Mucosa of stomach (tissue), 1 donor: ENCODE data around the gene OR4D11.

ENCODE experiments used
- H3K27me3 ChIP-seq: one replicate; pipeline ENCODE4 v1.7.0; 2013; ENCODE audit warnings: mild to moderate bottlenecking, low read length; ENCODE audit not compliant: control insufficient read depth, insufficient read depth
- H3K36me3 ChIP-seq: one replicate; pipeline ENCODE4 v1.7.0; 2013; ENCODE audit warnings: low read length; ENCODE audit not compliant: control insufficient read depth, insufficient read depth
- H3K4me1 ChIP-seq: one replicate; pipeline ENCODE4 v1.7.0; 2013; ENCODE audit warnings: mild to moderate bottlenecking, low read length; ENCODE audit not compliant: control insufficient read depth, insufficient read depth
- H3K4me3 ChIP-seq: one replicate; pipeline ENCODE4 v1.7.0; 2013; ENCODE audit warnings: low read length
- H3K9ac ChIP-seq: one replicate; pipeline ENCODE4 v1.7.0; 2013; ENCODE audit warnings: mild to moderate bottlenecking, low read length, moderate library complexity
- H3K9me3 ChIP-seq: one replicate; pipeline ENCODE4 v1.7.0; 2013; ENCODE audit warnings: mild to moderate bottlenecking, low read length, moderate library complexity; ENCODE audit not compliant: control insufficient read depth
- donor health status: Pancreatic carcinoma.

Gene OR4D11

GRCh38 chr11:59550842-59551658 is 47.7 kb downstream of the OR4D11 start:
- Histone ChIP-seq H3K27me3 (no peaks in the 10 kb centered on the region), H3K4me1 (peaks cover 12% of the 10 kb centered on the region), H3K4me3 (peak overlapping the region; percentile 34), H3K36me3 (no peaks in the 10 kb centered on the region), H3K9ac (peak overlapping the region; percentile 42), H3K9me3 (no peaks in the 10 kb centered on the region)

DNA sequence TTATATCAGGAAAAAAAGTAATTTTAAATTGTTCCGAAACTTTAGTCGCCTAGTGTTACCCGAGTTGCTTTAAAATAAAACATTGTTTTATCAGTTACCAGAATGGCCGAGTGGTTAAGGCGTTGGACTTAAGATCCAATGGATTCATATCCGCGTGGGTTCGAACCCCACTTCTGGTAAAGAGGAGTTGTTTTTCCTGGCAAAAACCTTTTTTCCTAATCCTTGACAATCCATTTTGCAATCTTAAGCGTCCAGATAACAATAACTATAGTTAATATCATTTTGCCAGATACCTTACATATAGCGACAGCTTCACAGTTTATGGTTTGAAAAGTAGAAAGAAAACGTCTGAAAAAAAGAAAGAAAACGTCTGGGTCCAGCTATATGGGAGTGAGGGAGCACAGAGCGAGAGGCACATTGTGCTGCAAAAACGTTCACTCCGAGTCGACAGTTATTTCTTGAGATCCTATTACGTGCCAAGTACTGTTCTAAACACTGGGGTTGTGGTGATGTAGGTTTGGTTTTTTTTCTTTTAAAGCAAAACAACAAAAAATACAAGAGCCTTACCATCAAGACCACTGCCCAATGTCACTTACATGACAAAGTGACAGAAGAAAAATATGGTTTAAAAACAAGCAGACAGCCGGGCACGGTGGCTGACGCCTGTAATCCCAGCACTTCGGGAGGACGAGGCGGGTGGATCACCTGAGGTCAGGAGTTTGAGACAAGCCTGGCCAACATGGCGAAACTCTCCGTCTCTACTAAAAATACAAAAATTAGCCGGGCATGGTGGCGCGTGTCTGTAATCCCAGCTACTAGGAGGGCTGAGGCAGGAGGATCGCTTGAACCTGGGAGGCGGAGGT is 48.5 kb downstream of the OR4D11 start:
- Histone ChIP-seq H3K4me1 (peaks cover 12% of the 10 kb centered on the region), H3K4me3 (peak overlapping the region; percentile 34), H3K9ac (peak overlapping the region; percentile 42), H3K27me3 (no peaks in the 10 kb centered on the region), H3K36me3 (no peaks in the 10 kb centered on the region), H3K9me3 (no peaks in the 10 kb centered on the region)

DNA sequence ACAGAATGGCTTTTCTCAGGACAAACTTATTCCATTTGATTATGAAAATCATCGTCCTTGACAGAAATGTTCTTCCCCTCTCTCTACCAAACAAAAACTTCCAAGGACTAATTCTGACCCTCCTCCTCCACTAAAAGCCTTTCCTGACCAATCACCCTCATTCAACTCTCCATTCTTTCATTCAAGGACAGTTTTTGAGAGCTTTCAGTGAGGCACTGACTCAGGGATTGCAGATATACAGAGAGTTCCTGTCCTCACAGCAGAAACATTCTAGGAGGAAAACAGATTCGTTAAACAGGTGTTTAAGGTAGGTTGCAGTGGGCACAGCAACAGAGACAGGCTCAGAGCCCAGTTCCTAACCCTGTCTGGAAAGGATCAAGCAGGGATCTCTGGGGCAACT is 49.5 kb downstream of the OR4D11 start:
- H3K4me1 ChIP-seq = peaks cover 12% of the 10 kb centered on the region
- no peak overlapping the region for H3K9ac ChIP-seq
- no peaks in the 10 kb centered on the region for H3K9me3 ChIP-seq
- H3K27me3 ChIP-seq = no peaks in the 10 kb centered on the region
- H3K4me3 ChIP-seq = no peak overlapping the region
- no peaks in the 10 kb centered on the region for H3K36me3 ChIP-seq

- Histone ChIP-seq H3K36me3 (no peaks in the 10 kb centered on the region), H3K4me1 (peaks cover 16% of the 10 kb centered on the region), H3K9me3 (no peaks in the 10 kb centered on the region), H3K9ac (no peak overlapping the region), H3K4me3 (no peak overlapping the region), H3K27me3 (no peaks in the 10 kb centered on the region)
Measured at GRCh38 chr11:59553323-59553722, 49.9 kb downstream of the OR4D11 start.
